NCI-H1436 (cell line): Measurements from ENCODE around the gene CMTM6.
"Not testable (repeated sequence)": the region's sequence is repeated elsewhere in the genome, so short reads cannot be mapped to it uniquely, and the experiment has no call there.

Source experiments
- DNase-seq: peaks from one replicate; lab custom pipeline; 2025; lab: John Stamatoyannopoulos, UW

CMTM6 gene

GRCh38 chr3:32443478-32443877 lies 59.2 kb downstream of the CMTM6 start:
- no peak for DNase-seq

- no peak for DNase-seq
These were observed 59.9 kb downstream of the CMTM6 start for GRCh38 chr3:32442766-32443165.

- DNase-seq: no peak
These were observed 61.9 kb downstream of the CMTM6 start for GRCh38 chr3:32440611-32441350.

GRCh38 chr3:32439421-32439820 lies 63.2 kb downstream of the CMTM6 start:
- DNase-seq: not testable (repeated sequence)

- no peak for DNase-seq
These were observed 63.9 kb downstream of the CMTM6 start for GRCh38 chr3:32438596-32439344.

GRCh38 chr3:32437896-32438295 lies 64.8 kb downstream of the CMTM6 start:
- DNase-seq: no peak

GRCh38 chr3:32436816-32437189 lies 65.8 kb downstream of the CMTM6 start:
- no peak for DNase-seq

GRCh38 chr3:32435911-32436815 lies 66.5 kb downstream of the CMTM6 start:
- DNase-seq: no peak

GRCh38 chr3:32434206-32434605 lies 68.4 kb downstream of the CMTM6 start:
- DNase-seq: no peak

- DNase-seq: no peak
These were observed 69.7 kb downstream of the CMTM6 start for GRCh38 chr3:32432711-32433530.

- DNase-seq: no peak
These were observed 70.5 kb downstream of the CMTM6 start for GRCh38 chr3:32432045-32432710.

- DNase-seq: no peak
These were observed 71.2 kb downstream of the CMTM6 start for GRCh38 chr3:32431481-32431880.
